MM.1S (cell line): ENCODE data around the gene DCLK1.

Experiments used
- DNase-seq: peaks from one replicate; pipeline ENCODE4 v3.0.0-alpha.2; 2015
- H2AFZ ChIP-seq: fragments of 300-600 bp; sonication (generic); 2 replicates; pipeline ENCODE4 v1.6.0; 2016; ENCODE audit warnings: antibody characterized with exemption, low read length
- H3F3A ChIP-seq: fragments of 300-600 bp; sonication (generic); 2 replicates; pipeline ENCODE4 v1.6.1; 2016; ENCODE audit warnings: mild to moderate bottlenecking, antibody characterized with exemption, low read length, moderate library complexity, mixed read lengths; ENCODE audit not compliant: insufficient read depth
- H3K27ac ChIP-seq: fragments of 300-600 bp; sonication (generic); 2 replicates; pipeline ENCODE4 v1.5.1; 2016; ENCODE audit warnings: mild to moderate bottlenecking, low read length
- H3K27me3 ChIP-seq: fragments of 300-600 bp; sonication (generic); replicated peaks from 2 replicates; pipeline ENCODE4 v1.6.0; 2016; ENCODE audit warnings: low read length; ENCODE audit not compliant: insufficient read depth
- H3K36me3 ChIP-seq: fragments of 300-600 bp; sonication (generic); replicated peaks from 2 replicates; pipeline ENCODE4 v1.6.1; 2016; ENCODE audit warnings: mild to moderate bottlenecking, low read length, mixed read lengths; ENCODE audit not compliant: insufficient read depth
- H3K4me1 ChIP-seq: fragments of 300-600 bp; sonication (generic); 2 replicates; pipeline ENCODE4 v1.6.1; 2016; ENCODE audit warnings: low read length, mixed read lengths
- H3K4me2 ChIP-seq: fragments of 300-600 bp; sonication (generic); 2 replicates; pipeline ENCODE4 v1.6.0; 2016; ENCODE audit warnings: low read depth, low read length
- H3K4me3 ChIP-seq: fragments of 300-600 bp; sonication (generic); 2 replicates; pipeline ENCODE4 v1.5.1; 2016; ENCODE audit warnings: low read length, mixed read lengths
- H3K79me2 ChIP-seq: fragments of 300-600 bp; sonication (generic); 2 replicates; pipeline ENCODE4 v1.6.1; 2016; ENCODE audit warnings: mixed run types, low read length, mixed read lengths
- H3K9ac ChIP-seq: fragments of 300-600 bp; sonication (generic); 2 replicates; pipeline ENCODE4 v1.6.1; 2016; ENCODE audit warnings: low read length, mixed read lengths
- H3K9me2 ChIP-seq: fragments of 300-600 bp; sonication (generic); replicated peaks from 2 replicates; pipeline ENCODE4 v1.6.1; 2016; ENCODE audit warnings: mild to moderate bottlenecking, low read length, mixed read lengths; ENCODE audit not compliant: insufficient read depth
- H3K9me3 ChIP-seq: fragments of 300-600 bp; sonication (generic); replicated peaks from 2 replicates; pipeline ENCODE4 v1.6.1; 2016; ENCODE audit warnings: mild to moderate bottlenecking, low read length, mixed read lengths; ENCODE audit not compliant: insufficient read depth
- H4K20me1 ChIP-seq: fragments of 300-600 bp; sonication (generic); 2 replicates; pipeline ENCODE4 v1.6.1; 2016; ENCODE audit warnings: mild to moderate bottlenecking, low read length, moderate library complexity, mixed read lengths; ENCODE audit not compliant: insufficient read depth
- EZH2 ChIP-seq: fragments of 300-600 bp; sonication (generic); optimal IDR thresholded peaks from 2 replicates; pipeline ENCODE3; 2017; ENCODE audit warnings: low read depth, mild to moderate bottlenecking, antibody characterized with exemption, low read length, mixed read lengths
- EZH2phosphoT487 ChIP-seq: fragments of 300-600 bp; sonication (generic); IDR thresholded peaks from 2 replicates; pipeline ENCODE4 v1.6.1; 2018; ENCODE audit warnings: antibody characterized with exemption, low read length
- TF ChIP-seq, protein P1 (sequence below): fragments of 300-600 bp; sonication (generic); IDR thresholded peaks from 2 replicates; pipeline ENCODE4 v1.5.1; 2016; ENCODE audit warnings: antibody characterized with exemption, low read length, mixed read lengths

The DCLK1 gene

DNA sequence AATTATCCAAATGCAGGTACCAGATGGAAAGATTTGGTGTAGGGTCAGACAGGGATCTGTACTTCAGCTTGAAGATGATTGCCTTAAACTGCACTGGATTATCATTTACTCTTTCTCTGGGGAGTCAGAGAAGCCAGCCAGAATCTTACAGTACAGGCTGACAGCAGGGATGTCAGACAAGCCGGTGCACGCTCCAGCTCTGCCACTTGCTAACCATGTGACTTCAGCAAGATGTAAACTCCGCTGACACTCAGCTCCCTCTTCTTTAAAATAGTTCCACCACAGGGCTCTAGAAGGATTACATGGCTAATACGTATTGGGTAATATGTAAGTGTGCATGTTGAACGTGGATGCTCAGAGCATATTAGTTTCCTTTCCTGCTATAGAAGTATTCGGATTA lies 403.3 kb downstream of the DCLK1 start:
- no peaks in the 10 kb centered on the region for H4K20me1 ChIP-seq
- DNase-seq, result no peak
- H3K9me2 ChIP-seq, result no peaks in the 10 kb centered on the region
- no peaks in the 10 kb centered on the region for H3K4me1 ChIP-seq
- no peak overlapping the region for H3K27ac ChIP-seq
- no peaks in the 10 kb centered on the region for H3K9me3 ChIP-seq
- no peak overlapping the region for H3K9ac ChIP-seq
- H3K4me3 ChIP-seq, result no peak overlapping the region
- H3K27me3 ChIP-seq, result no peaks in the 10 kb centered on the region
- TF ChIP-seq EZH2phosphoT487, result no peak
- TF ChIP-seq EZH2, result no peak
- TF ChIP-seq, protein P1, sequence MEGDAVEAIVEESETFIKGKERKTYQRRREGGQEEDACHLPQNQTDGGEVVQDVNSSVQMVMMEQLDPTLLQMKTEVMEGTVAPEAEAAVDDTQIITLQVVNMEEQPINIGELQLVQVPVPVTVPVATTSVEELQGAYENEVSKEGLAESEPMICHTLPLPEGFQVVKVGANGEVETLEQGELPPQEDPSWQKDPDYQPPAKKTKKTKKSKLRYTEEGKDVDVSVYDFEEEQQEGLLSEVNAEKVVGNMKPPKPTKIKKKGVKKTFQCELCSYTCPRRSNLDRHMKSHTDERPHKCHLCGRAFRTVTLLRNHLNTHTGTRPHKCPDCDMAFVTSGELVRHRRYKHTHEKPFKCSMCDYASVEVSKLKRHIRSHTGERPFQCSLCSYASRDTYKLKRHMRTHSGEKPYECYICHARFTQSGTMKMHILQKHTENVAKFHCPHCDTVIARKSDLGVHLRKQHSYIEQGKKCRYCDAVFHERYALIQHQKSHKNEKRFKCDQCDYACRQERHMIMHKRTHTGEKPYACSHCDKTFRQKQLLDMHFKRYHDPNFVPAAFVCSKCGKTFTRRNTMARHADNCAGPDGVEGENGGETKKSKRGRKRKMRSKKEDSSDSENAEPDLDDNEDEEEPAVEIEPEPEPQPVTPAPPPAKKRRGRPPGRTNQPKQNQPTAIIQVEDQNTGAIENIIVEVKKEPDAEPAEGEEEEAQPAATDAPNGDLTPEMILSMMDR, result no peak
- no peaks in the 10 kb centered on the region for H3F3A ChIP-seq
- no peaks in the 10 kb centered on the region for H3K79me2 ChIP-seq
- H2AFZ ChIP-seq, result no peak overlapping the region
- no peak overlapping the region for H3K4me2 ChIP-seq
- H3K36me3 ChIP-seq, result no peaks in the 10 kb centered on the region

DNA sequence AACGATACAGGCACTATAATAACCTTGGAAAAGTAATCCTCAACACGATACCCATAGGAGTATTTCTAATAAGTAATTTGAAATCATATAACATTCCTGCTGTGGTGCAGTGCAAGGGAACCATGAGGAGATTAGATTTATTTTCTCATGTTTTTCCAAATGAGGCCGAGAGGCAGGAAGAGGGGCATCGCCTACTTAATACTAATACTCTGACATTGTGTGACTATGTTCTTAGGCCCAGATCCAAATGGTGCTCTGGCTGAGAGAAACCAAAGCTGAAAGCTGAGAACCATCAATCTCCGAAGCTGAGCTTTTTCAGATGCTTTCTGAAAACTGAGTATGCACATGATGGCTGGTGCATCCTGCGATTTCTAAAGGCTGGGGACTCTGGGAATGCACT lies 406.7 kb downstream of the DCLK1 start:
- no peak for DNase-seq
- TF ChIP-seq, protein P1, result no peak
- TF ChIP-seq EZH2, result no peak
- no peak for TF ChIP-seq EZH2phosphoT487
- Histone ChIP-seq H3K4me1 (no peaks in the 10 kb centered on the region), H3K27ac (no peak overlapping the region), H3K9ac (no peak overlapping the region), H3K79me2 (no peaks in the 10 kb centered on the region), H2AFZ (no peak overlapping the region), H3K4me2 (no peak overlapping the region), H3K4me3 (no peak overlapping the region), H3K9me2 (no peaks in the 10 kb centered on the region), H4K20me1 (no peaks in the 10 kb centered on the region), H3K9me3 (no peaks in the 10 kb centered on the region), H3K27me3 (no peaks in the 10 kb centered on the region), H3K36me3 (no peaks in the 10 kb centered on the region), H3F3A (no peaks in the 10 kb centered on the region)

DNA sequence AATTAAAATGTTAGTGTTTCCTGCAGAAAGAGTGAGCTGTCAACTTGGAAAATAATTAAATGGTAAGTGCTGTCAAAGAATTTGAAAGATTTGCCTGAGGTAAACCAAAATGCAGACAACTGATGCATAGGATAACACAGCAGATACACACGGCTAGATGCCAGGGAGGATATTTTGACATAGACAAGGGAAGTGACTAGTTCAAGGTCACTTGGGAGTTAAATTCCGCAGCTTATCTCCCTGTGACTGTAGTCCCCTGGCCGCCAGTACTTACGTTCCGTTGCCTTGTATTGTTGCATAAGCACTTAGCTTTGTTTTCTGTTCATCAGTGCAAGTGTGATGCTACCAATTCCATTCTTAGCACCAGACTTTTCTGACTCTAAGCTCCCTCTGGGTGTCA lies 407.4 kb downstream of the DCLK1 start:
- no peak overlapping the region for H3K27ac ChIP-seq
- H3K4me3 ChIP-seq, result no peak overlapping the region
- no peak overlapping the region for H3K9ac ChIP-seq
- no peak overlapping the region for H2AFZ ChIP-seq
- no peak overlapping the region for H3K4me2 ChIP-seq
- no peak for DNase-seq
- no peaks in the 10 kb centered on the region for H4K20me1 ChIP-seq
- H3K4me1 ChIP-seq, result no peaks in the 10 kb centered on the region
- H3K9me2 ChIP-seq, result no peaks in the 10 kb centered on the region
- H3K27me3 ChIP-seq, result no peaks in the 10 kb centered on the region
- no peaks in the 10 kb centered on the region for H3K36me3 ChIP-seq
- no peaks in the 10 kb centered on the region for H3F3A ChIP-seq
- H3K9me3 ChIP-seq, result no peaks in the 10 kb centered on the region
- no peaks in the 10 kb centered on the region for H3K79me2 ChIP-seq
- no peak for TF ChIP-seq EZH2
- TF ChIP-seq, protein P1, result no peak
- no peak for TF ChIP-seq EZH2phosphoT487

DNA sequence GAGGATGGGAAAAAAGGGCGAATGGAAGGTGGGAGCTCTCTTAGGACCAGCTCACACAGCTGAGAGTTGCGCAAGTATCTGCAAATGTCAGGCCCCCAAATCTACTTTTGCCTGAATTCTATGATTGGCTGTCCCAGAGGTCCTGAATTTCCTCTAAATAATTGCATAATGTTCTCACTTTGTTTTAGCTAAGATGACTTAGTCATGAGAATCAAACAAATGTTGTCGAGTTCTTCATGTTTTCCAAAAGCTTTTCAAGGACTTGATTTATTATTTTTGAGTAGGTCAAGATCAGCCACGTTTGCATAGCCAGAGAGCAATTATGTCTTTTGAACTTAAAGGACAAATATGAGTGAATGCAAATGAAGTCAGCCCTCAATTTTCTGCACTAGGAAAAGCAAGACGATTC lies 408.1 kb downstream of the DCLK1 start:
- Histone ChIP-seq H3K9ac (no peak overlapping the region), H3K79me2 (no peaks in the 10 kb centered on the region), H3K36me3 (no peaks in the 10 kb centered on the region), H3K9me3 (no peaks in the 10 kb centered on the region), H3K27me3 (no peaks in the 10 kb centered on the region), H3F3A (no peaks in the 10 kb centered on the region), H3K4me2 (no peak overlapping the region), H3K4me1 (no peaks in the 10 kb centered on the region), H3K9me2 (no peaks in the 10 kb centered on the region), H4K20me1 (no peaks in the 10 kb centered on the region), H2AFZ (no peak overlapping the region), H3K27ac (no peak overlapping the region), H3K4me3 (no peak overlapping the region)
- no peak for DNase-seq
- TF ChIP-seq, protein P1, result no peak
- TF ChIP-seq EZH2, result no peak
- TF ChIP-seq EZH2phosphoT487, result no peak
